HG02981 (cell line): Measurements from ENCODE around the gene OR6C4.
"Not testable (repeated sequence)": the region's sequence is repeated elsewhere in the genome, so short reads cannot be mapped to it uniquely, and the experiment has no call there.

ENCODE experiments used
- ATAC-seq: cut with Tn5 transposase; IDR thresholded peaks from one replicate; pipeline ENCODE4 v1.9.1; 2021; ENCODE audit warnings: mild to moderate bottlenecking, moderate library complexity; ENCODE audit not compliant: unreplicated experiment

OR6C4 gene

DNA sequence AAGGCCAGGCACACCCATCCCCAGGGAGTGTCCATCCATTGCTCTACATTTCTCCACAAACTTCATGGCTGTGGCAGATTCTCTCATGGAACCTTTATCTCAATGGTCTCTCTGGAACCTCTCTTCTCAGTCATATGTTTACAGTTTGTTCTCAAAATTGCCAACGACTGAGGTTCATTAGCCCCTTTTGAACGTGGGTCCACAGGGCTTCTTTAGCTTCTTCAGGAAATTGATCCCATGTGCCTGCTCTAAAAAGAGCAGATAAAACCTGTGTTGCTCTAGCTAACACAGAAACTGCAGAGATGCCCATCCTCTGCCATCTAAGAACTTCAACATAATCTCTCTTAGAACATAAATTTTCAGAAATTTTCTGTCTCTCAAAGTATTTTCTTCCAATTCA lies at the start of gene OR6C4:
TSS of gene OR6C4 (plus strand) at position 301 of the 400 bp plus-strand sequence. CDS start 1,625 bp downstream, outside the sequence.
- no peak for ATAC-seq

DNA sequence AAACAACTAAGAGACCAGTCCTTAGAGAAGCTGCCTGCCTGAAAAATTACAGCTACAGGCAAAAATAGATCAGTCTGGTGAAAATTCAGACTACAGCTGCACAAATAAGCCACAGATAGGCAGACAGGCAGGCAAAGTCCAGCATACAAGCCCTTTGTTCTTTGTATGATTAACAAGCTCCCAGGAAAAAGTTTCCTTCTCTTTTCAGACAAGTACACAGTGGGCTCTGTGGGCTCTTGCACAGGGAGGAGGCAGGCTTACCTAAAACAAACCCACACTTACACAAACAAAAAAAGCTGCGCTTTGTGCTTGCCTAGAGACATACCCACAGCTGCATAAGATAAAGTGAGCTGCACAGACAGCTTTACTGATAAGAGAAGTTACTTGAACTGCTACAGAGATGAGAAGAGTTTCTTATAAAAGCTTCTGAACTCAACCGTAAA lies 49.6 kb upstream of the OR6C4 start:
- no peak for ATAC-seq

- ATAC-seq, result no peak
These were observed 47.8 kb upstream of the OR6C4 start for GRCh38 chr12:55501601-55502000.

DNA sequence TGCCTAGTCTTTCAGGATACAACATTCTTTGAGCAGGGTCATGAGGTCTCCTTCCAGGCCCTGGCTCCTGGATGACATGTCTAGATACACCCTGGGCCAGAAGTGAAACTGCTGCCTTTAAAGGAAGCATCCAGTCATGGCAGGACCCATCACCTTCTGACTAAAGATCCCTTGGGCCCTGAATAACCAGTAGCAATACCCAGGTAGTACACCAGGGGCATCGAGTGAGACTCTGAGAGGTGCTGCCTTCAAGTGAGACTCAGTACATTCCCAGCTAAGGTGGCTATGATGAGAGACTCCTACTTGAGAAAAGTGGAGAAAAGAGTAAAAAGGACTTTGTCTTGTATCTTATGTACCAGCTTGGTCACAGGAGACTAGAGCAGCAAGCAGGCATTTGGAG lies 33.7 kb upstream of the OR6C4 start:
- ATAC-seq, result no peak

GRCh38 chr12:55516391-55516790 lies 33.0 kb upstream of the OR6C4 start:
- ATAC-seq, result no peak

GRCh38 chr12:55548235-55548634 lies 1.2 kb upstream of the OR6C4 start:
- ATAC-seq, result not testable (repeated sequence)

GRCh38 chr12:55548756-55549155 lies 646 bp upstream of the OR6C4 start:
- no peak for ATAC-seq

DNA sequence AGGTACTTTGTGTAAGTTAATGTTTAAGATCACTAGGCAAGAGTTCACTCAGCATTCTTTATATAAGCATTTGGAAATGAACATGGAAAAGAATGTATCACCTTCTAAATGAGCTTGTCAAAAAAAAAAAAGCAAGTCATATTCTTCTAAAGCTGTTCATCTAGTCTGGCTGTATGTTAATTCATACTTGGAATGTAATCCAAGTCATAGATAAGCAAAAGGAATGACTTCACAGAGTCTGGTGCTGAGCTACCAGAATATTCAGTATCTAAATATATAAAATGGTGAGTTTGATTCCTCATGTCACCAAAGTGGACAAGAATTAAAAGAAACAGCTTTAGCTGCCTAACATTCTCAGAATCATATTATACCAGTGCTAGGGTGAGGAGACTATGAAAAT lies 4.9 kb downstream of the OR6C4 start:
- ATAC-seq, result no peak

DNA sequence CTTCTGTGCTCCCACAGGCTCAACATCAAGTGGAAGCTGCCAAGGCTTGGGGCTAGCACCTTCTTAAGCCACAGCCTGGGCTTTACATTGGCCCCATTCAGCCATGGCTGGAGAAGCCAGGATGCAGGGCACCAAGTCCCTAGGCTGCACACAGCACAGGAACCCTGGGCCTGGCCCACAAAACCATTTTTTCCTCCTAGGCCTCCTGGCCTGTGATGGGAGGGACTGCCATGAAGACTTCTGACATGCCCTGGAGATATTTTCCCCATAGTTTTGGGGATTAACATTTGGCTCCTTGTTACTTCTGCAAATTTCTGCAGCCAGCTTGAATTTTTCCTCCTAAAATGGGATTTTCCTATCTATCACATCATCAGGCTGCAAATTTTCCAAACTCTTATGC lies 20.7 kb downstream of the OR6C4 start:
- ATAC-seq, result not testable (repeated sequence)

- ATAC-seq, result not testable (repeated sequence)
These were observed 21.3 kb downstream of the OR6C4 start for GRCh38 chr12:55570689-55571088.

- ATAC-seq, result no peak
These were observed 22.8 kb downstream of the OR6C4 start, which contains the start of gene OR2AP1 for GRCh38 chr12:55572168-55572567. Gene OR2AP1, plus strand, starts transcription at chr12:55572468. Its CDS starts 1,947 bp downstream, at chr12:55574415.

DNA sequence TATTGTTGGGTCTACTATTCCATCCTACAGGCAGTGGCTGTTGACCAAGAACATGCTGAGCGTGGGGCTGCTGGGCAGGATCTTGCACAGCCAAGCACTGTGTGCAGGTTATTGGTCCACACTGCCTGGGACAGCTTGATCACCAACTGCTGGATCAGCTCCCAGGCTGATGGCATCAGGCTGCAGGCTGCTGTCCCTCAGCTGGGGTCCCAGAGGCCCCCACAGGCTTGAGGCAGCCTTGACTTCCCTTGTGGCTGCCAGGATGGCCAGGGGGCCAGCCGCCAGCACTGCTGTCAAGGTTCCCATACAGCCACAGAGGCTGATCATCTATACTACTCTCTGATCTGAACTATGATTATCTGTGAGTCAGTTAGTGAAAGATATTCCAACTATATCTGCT lies 32.7 kb downstream of the OR6C4 start:
- no peak for ATAC-seq

GRCh38 chr12:55585817-55586216 lies 36.4 kb downstream of the OR6C4 start:
- no peak for ATAC-seq

GRCh38 chr12:55590152-55590551 lies 40.8 kb downstream of the OR6C4 start:
- not testable (repeated sequence) for ATAC-seq
